Raji (cell line): ENCODE measurements around the gene SCN1B.

Experiments used
- POLR2A ChIP-seq: IDR thresholded peaks from 2 replicates; pipeline ENCODE4 v1.6.1; 2011; ENCODE audit warnings: low read depth, low read length, control low read depth; ENCODE audit not compliant: insufficient read depth

The SCN1B gene

DNA sequence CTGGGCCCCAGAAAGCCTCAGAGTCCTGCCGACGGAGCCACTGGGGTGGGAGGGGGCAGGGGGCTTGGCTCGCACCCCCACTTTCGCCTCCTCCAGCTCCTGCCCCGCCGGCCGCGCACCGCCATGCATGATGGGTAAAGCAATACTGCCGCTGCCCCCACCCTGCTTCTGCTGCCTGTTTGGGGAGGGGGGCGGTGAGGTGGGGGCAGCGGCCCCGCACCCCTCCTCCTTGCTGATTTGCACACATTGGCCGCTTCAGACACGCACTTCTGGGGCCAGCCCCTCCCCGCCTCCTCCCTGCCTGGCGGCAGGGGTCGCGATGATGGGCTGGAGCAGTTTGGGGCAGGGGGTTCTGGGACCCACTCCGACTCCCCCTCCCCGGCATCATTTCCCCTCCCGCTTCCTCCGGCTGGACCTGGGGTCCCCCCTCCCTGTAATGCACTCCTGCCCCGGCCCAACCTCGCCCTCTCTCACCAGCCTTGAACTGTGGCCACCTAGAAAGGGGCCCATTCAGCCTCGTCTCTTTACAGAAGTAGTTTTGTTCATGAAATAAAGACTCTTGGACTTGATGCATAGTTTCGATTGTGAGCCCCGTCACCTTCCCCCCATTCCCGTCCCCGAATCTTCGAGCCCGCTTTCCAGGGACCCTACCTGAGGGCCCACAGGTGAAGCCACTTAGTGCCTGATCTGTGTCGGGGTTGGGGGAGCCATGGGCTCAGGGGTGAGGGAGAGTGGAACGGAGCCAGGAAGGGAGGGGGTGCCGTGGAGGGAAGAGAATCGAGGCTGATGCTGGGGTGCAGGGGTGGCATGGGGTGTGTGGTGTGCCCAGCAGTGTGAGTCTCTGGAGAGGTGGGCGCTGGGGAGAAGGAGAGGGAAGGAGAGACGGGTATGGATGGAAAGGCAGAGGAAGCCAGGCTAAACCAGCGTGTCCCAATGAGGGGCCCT, 9.9 kb downstream of the SCN1B start:
- TF ChIP-seq POLR2A = no peak

DNA sequence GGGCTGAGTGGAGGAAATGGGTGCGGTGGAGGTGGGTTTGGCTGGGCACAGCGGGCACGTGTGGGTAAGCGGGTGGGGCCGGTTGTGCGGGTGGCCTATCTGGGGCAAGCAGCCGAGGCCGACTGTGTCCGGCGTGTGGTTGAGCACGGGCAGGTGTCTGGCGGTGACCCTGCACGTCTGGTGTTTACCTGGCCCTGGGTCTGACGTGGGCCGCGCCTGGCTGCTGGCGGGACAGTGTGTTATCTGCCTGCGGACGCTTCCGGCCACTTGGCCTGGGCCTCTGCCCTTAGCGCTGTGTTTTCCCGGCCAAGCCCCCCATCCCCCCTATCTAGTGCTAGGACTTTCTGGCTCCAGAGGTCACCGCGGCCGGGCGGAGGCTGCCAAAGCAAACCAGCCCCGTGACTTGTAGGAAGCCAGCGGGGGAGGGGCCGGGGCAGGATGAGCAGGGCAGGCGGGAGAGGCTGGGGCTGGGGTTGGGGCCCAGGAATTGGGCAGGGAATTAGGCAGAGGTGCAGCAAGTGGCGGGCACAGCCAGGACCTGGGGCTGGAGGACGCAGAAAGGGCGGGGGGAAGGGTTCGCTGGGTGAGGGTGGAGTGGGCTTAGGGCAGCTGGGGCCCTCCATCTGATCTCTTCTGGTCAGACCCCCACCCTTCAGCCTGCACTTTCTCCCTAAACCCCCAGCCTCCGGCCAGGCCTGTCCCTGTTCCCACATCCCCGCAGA, 10.7 kb downstream of the SCN1B start:
- TF ChIP-seq POLR2A = no peak

DNA sequence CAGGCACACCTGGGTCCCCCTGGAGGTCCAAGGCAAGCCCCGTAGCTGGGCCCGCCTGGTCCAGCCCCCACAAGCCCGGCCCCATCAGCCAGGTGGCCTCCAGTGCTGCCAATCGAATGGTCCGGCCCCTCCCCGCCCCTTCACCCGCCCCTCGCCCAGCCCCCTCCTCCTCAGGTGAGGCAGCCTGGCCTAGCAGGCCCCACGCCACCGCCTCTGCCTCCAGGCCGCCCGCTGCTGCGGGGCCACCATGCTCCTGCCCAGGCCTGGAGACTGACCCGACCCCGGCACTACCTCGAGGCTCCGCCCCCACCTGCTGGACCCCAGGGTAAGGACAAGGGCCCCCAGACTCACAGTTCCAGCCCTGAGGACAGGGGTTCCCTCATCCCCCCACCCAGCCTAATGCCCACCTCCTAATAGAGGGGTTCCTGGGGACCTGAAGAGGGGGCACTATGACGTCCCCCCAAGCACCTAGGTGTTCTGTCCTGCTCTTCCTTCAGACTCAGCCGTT, 11.3 kb downstream of the SCN1B start, which contains the start of gene HPN:
Gene HPN (plus strand): TSS at position 174 of the 508 bp plus-strand sequence. CDS start 786 bp downstream, outside the sequence.
- TF ChIP-seq POLR2A = no peak

DNA sequence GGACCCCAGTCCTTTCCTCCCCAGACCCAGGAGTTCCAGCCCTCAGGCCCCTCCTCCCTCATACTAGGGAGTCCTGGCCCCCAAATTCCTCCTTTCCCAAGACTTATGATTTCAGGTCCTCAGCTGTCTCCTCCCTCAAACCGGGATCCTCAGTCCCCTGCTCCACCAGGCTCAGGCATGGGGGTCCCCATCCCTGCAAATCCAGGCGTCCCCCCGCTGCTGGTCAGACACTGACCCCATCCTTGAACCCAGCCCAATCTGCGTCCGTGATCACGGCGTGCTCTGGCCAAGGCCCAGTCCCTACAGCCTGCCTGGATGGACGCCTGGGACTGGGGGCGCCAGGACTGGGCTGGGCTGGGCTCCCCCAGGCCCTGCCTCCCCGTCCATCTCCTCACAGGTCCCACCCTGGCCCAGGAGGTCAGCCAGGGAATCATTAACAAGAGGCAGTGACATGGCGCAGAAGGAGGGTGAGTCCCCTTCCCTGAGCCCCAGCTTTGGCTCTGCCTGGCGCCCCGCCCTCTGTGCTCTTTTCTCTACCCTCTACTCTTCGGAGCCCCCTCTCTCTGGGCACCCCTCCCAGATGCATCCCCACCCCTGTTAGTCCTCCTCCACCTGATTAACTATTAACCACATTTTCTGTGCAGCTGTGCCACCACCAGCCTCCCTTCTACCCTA, 11.9 kb downstream of the SCN1B start:
- TF ChIP-seq POLR2A = no peak

DNA sequence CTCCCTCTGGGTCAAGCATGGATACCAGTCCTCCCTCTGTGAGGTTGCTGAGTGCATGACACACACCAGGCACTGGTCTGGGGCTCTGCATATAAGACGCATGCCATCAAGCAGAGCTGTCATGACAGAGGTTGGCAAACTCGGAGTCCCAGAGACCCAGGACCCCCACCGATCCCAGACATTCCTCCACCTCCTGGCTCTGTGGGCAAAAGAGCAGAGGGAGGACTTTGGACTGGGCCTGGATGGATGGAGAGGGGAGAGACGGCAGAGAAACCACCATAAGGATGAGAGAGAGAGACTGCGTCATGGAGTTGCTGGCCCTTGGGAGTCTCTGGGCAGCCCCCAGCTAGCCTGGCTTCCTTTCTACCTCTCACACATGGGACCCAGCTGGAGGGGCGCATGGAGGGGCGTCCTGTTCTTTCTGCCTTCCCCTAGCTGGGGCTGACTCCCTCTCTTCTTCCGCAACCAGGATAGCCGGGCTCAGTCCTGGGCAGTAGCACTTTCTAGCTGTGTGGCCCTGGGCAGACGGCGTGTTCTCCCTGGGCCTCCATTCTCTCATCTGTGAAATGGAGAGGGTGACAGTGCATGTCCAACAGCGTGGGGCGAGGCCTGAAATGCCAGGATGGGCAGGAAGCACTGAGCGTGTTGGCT, 12.8 kb downstream of the SCN1B start:
- no peak for TF ChIP-seq POLR2A

DNA sequence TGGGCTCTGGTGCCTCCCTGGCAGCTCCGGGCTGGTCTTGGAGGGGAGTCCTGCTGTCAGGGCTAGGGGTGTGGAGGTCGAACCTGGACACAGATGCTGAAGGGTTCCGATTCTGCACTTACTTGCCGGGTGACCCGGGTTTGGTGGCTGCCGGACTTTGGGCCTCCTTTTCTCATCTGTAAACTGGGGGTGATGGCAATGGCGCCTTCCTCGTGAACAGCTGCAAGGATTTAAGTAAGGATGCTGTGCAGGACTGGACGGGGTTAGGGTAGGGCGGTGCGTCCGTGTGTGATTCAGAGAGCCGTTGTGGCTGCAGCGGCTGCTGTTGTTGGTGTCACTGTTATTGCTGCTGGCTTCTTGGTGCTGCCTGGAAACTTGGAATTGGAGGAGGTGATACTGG, 13.6 kb downstream of the SCN1B start:
- no peak for TF ChIP-seq POLR2A

DNA sequence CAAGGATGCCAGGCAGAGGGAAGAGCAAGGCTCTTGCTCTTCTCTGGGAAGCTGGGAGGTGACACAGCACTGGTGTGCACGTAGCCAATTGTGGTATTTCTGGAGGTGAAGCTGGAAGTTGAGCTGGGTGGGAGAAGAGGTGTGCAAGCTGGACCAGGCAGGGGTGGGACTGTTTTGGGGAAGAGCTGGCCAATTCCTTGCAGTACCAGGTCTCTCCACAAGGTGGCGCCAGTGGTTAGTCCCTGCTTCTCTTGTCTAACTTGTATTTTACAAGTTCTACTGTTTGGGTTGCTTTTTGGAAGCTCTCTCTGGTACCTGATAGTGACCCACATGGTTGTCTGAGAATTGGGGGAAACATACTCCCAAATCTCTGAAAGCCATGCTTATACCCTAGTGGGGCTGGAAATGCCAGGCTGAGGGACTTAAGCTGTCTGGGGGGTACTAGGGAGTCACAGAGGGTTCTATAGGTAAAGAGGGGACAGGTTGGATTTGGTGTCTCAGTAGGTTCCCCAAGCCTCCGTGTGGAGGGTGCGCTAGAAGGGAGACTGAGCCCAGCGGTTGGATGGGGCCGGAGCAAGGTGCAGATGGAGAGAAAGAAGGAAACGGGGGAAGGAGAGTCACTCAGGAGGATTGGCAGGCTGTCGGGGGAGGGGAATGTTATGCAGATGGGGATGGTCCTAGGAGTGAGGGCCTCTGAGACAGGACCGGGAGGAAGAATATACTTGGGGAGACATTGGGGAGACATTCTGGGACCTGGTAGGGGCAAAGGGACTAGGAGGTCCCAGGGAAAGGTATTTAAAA, 14.2 kb downstream of the SCN1B start:
- TF ChIP-seq POLR2A = no peak

DNA sequence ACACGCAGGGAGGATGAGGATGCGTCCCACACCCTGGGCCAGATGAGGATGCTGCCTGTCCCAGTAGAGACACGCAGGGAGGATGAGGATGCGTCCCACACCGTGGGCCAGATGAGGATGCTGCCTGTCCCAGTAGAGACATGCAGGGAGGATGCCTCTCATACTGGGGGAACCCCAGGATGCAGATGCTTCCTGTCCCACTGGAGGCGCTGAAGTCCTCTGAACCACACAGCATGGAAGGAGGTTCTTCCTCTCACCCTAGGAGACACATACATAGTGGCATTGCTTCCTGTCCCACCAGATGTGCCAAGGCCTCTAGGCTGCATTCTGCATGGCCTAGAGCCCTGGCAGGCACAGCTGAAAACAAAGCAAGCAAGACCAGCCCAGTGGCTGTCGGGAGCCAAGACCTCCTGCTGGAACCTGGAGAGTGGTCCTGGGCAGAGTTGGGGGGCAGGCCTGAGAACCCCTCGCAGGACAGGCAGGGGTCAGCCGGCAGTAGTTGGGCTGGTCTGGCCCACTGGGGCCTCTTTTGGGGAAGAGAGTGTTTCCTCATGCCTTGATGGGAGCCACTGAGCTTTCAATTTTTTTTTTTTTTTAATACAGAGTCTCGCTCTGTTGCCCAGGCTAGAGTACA, 15.5 kb downstream of the SCN1B start:
- no peak for TF ChIP-seq POLR2A

DNA sequence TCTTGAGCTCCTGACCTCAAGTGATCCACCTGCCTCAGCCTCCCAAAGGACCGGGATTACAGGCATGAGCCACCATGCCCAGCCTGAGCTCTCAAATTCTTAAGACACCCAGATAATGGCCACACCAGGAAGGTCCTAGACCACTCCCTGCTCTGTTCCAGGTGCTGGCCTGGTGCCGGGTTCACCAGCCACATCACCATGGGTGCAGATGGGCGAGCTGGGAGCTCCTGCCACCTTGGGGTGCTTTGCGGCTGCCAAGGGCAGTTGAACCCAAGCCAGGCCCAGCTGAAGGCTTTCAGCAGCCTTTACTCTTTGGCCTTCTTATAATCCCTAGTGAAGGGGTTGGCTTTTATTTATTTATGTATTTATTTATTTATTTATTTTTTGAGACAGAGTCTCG, 16.2 kb downstream of the SCN1B start:
- no peak for TF ChIP-seq POLR2A

DNA sequence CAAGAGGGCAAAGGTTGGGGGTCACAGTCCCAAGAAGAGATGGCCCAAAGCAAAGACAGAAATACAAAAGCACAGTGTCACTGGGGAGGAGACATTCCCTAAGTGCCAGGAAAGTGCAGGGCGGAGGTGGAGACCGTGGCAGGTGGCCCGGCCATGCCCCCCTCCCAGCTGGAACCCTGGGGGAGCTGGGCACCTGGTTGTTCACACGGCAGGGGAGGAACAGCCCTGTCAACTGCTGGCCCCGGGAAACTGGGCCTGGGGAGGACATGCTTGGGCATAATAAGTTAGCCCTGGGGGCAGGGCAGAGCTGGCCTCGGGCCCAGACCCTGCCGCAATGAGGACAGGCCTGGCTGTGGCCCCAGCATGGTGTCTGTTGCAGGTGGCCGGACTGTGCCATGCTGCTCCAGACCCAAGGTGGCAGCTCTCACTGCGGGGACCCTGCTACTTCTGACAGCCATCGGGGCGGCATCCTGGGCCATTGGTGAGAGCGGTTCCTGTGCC, 18.7 kb downstream of the SCN1B start:
- TF ChIP-seq POLR2A = no peak

DNA sequence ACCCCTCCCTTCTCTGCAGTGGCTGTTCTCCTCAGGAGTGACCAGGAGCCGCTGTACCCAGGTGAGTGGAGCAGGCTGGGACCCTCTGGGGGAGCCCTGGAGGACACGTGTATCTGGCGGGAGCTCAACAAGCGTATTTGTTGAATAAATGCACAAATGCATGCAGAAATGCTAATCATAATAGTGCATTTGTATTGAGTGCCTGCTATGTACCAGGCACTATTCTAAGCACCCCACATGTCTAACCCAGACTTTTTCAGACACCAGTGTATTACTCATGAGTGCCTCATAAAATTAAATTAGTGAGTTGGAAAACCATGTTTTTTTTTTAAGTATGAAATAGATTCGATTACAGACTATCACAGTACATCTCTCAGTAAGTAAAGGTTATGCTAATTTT, 19.2 kb downstream of the SCN1B start:
- no peak for TF ChIP-seq POLR2A

DNA sequence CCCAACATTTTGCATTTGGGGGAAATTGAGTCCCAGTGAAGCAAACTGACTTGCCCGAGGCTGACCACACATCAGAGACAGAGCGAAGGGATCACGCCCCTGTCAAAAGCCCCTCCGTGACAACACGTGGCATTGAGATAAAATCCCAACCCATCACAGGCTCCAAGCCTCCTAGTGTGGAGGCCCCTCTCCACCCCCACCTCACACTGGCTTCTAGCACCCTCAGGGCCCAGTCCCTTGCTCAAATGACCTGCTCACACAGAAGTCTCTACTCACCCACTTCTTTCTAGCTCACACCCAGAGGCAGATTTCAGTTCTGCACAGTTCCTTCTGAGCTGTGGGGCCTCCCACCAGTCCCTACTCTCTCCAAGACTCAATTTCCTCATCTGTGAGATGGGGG, 21.5 kb downstream of the SCN1B start:
- TF ChIP-seq POLR2A = no peak

DNA sequence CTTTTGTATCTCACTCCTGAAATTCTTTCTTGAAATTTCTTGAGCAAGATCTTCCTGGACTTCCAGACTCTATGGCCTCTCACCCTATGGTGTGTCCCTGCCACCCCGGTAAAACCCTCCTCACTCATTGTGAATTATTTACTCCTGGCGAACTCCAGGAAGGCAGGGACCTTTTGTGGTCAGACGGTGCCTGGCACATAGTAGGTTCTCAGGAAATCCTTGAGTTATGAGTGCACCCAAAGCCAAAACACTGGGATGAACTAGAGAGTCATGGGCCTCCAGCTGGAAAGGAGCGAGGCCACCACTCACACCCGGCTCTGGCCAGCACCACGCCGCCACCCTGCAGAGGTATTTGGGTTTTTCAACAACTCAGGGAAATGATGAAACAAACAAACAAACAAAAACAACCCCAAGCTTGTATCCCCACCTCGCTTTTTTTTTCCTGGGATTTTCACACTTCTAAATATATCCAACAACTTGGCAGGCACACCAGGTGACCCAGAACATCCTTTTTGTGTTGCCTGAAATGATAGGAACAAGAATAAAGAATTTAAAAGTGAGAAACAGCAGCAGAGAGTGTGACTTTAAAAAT, 22.4 kb downstream of the SCN1B start:
- no peak for TF ChIP-seq POLR2A
